ENCODE measurements around the gene CDH4.

The CDH4 gene

DNA sequence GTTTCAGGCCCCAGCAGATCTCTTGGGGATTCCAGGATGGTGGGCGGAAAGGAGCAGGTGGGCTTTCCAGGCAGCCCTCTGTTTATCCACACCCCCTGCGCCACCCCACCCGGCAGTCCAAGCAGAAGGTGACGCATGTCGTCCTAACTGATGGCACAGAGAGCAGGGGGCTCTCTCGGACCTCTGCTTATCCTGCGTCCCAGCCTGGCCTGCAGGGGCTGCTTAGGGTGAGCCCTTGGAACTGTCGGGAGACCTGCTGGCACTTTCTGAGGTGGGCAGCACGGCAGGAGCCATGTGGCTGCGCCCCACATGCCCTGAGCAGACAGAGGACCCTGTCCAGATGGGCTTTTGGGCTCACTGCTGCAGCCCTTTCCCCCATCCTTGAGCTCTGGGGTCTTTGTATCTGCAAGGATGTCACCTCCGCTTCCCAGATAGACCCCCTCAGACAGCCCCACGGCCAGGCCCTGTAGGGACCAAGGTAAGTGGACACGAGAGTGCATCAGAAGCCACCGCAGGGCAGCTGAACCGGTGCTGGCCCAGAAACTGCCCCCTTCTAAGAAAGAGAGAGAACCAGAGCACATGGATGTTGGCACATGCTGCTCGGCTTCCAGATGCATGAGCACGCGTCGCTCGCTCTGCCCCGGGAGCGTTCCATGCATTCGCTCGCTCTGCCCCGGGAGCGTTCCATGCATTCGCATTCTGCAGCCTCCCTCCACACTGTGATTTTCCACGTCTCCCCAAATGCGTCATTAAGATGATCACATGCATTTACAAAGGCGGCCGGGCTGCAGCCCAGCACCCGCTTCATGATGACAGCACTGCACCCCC lies 566.9 kb downstream of the CDH4 start:
- no peak for DNase-seq

DNA sequence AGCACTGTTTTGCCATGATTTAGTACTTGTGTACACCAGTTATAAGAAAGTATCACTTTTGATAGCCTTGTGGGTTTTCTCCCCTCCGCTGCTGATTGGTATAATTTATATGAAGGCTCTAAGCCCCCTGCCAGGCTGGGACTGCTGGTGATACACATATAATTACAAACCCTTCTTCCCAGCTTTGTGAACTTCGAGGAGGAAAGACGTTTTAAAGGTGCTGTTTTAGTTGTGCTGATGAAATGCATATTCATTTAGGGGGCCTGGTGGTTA lies 567.4 kb downstream of the CDH4 start:
- no peak for DNase-seq

DNA sequence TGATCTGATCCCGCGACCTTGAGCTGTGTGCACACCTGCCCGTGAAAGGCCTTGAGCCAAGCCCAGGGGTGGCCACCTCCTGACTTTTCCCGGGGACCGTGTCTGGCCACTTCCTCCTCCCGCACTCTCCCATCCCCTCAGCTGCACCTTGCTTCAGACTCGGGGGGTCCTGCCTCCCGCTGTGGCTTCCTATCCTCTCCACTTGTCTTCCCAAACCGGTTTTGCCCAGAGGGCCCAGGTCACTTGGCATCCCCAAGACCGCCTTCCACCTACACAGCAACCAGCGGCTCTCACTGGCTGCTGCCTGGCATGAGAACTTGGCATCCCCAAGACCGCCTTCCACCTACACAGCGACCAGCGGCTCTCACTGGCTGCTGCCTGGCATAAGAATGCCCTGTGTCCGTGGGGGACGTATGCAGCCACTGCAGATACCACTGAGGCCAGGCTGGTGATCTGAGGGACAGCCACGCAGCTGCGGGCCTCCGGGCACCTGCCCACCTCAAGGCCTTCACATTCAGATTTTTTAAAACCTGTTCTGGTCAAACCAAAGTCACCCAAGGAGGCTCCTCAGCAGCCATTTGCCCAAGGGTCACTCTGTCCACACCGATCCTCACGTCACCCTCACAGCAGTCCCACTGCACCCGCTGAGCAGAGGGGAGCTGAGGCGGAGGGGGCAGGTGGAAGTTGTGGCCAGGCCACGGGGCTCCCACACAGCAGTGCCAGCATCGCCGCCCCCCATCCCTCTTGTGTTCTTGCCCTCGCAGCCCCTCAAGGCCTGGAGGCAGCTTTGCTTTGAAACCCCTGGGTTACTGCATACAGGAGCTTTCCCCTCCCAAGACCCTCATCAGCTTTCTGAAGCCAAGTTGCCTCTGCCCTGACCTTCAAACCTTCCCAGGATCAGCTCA lies 568.1 kb downstream of the CDH4 start:
- DNase-seq: no peak

DNA sequence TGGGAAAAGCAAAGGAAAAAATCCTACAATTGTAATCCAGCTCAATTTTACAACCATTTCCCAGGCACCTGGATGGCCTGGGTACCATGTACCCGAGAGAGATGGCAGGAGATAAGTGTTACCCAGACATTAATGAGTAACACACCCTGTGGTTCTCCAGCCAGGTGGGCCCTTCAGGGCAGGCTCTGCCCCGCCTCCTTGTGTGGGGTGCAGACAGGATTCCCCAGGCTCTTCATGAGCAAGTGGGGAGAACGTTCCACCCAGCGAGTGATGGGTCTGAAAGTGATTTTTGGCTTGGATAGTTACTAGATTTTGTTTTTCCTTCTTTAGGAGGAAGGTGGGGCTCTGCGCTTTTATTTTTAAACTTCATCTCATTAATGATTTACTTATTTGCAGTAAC lies 569.7 kb downstream of the CDH4 start:
- no peak for DNase-seq

DNA sequence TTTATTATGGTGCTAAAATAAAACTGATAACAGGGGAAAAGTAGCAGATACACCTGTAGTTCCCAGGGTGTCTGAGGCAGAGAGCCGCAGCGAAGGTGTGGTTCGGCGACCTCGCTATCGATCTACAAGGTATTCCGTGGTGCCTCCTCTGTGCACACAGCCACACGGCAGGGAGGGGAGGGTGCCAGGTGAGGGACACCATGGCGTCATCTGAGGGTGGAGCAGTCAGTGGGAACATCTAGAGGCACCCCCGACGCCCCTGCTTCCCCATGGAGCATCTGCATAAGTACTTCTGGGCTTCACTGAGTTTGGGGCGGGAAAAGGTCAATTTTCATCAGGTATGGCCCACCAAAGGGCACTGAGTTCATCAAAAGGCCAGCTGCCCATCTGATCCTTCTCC lies 570.3 kb downstream of the CDH4 start:
- DNase-seq: no peak

DNA sequence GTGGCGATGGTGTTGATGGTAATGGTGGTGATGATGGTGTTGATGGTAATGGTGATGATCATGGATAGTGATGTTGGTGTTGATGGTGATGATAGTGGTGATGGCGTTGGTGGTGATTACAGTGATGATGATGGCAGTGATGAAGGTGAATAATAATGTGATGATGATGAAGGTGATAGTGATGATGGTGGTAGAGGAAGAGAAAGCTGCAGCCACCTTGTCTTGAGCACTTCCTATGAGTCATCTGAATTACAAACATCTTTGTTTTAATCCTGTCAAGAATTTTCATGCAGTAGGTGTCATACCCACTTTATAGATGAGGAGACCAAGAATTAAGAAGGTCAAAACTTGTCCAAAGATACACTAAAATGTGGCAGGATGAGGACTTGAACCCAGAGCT lies 571.2 kb downstream of the CDH4 start:
- DNase-seq: no peak

DNA sequence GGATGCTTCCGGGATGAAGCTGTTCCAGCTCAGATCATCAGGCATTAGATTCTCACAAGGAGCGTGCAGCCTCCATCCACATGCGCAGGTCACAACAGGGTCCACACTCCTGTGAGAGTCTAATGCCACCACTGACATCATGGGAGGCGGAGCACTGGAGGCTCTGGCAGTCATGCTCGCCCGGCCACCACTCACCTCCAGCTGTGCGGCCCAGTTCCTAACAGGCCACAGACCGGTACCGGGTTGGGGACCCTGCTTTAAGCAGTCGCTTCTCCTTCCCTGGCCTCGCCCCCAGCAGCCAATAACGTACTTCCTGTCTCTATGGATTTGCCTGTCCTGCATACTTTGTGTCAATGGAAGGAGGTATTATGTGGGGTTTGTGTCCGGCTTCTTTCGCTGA lies 576.8 kb downstream of the CDH4 start:
- no peak for DNase-seq

DNA sequence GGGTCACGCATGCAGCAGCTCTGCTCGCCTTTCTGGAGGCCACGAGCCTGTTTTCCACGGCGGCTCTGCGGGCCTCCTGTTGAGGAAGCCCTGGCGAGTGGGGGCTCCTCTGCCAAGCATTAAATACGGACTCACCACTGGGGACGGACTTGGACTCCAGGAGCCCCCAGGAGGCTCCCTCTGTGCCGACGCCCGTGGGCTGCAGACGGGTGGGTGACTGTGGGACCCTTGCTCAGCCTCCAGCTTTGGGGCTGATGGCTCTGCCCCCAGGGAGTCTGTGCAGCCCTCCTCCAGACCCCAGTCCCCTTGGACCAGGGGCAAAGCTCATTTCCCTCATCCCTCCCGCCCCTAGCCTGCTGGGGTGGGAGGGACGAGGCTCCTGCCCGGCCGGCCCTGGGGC lies 577.5 kb downstream of the CDH4 start:
- DNase-seq: no peak

DNA sequence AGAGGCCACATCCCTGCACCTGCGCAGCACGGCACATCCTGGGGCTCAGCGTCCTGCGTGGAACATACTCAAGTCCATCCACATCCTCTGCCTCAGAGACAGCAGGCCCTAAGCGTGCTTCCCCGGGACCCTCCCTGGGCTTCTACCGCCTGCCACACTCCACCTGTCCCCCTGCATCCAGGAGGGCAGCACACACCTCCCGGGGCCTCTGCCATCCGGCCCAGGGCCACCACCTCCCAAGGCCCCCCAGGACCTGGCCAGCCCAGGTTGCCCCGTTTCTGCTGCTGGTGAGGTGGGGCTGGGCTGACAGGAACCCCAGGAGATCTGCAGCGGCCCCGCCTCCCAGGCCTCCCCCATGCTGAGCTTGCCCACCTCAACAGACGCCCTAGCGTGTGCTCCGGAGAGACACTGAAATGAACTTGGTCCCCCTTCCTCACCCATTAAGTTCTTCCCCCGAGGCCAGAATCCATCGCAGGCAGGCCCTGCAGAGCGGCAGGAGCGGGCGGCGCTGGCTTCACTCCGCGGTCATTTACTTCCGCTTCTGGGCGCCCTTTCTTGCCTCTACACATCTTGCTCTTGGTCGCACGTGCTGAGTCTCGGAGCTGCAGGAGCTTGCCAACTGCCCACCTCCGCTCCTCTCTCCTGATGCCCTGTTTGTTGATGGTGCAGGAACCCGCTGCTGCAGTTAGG lies 578.3 kb downstream of the CDH4 start:
- DNase-seq: no peak

DNA sequence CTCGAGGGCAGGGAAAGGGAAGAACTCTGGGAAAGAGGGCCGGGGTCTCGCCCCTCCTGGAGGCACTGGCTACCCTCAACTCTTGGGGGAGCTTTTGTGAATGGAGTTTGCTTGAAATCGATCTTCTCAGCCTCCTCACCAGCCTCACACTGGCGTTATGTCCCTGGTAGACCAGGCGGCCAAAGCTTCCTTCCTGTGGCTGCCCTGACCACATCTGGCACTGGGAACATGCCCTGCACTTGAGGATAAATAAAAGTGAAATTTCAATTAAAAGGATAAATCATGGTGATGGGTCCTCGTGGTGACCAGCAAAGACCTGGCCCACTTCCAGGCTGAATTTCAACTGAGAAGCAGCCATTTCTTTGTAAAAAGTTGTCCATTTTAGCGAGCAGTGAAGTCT lies 578.9 kb downstream of the CDH4 start:
- no peak for DNase-seq

DNA sequence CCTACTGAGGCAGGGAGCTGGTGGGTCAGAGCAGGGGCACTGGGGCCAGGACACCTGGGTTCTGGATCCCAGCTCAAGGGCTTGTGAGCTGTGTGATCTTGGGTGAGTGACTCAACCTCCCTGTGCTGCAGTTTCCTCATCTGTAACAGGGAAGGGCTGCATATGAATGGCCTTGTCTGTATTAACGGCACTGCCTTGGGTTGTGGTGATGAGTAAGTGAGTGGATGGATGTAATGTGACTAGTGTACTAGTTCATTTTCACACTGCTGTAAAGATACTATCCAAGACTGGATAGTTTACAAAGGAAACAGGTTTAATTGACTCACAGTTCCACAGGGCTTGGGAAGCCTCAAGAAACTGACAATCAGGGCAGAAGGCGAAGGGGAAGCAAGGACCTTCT lies 580.1 kb downstream of the CDH4 start:
- no peak for DNase-seq

DNA sequence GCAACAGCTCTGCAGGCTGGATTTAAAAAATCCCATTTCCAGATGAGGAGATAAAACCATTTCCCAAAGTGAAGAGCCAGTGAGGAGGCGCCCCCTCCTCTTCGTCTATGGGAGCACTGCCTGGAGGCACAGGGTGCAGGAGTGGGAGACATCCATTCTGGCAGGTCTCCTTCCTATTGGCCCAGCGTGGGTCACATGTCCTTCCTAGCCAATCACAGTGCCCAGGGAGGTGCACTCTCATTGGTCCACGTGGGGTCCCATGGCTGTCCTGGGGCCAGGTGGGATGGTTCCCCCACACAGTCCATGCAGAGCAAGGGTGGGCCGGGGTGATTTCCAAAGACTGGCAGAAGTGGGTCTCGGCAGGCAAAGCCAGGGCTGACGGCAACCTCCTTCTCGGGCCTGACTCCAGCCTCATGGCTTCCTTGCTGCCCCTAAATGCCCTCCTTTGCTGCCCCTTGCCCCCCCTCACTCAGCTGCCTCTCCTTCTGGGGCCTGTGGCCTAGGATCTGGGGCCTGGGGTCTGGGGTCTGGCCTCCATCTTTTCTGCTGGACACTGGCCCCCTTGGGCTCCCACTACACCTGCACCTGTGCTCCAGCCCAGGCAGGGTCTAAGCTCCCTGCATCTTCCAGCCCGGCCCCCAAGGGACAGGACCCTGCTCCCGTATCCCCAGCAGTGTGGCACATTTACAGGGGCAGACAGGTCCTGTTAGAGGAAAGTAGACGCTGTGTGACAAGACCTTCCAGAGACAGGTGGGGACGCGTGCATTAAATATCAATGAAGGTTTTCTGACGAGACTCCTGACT lies 581.9 kb downstream of the CDH4 start:
- DNase-seq: no peak

DNA sequence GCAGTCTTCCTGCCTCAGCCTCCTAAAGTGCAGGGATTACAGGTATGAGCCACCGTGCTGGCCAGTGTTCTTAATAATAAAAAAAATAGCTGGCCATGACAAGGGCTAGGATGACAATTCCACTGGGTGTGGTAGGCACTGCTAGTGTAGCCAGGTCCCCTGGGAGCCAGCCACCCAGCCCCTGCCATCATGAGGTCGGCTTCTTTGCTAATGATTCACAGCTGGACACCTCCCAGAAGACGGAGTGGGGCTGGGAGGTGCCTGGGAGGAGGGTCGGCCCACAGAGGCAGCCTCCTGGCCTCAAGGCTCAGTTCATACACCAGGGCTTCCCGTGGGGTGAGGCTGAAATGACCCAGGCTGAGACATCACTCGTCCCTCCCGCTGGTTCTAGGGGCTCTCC lies 583.2 kb downstream of the CDH4 start:
- no peak for DNase-seq

DNA sequence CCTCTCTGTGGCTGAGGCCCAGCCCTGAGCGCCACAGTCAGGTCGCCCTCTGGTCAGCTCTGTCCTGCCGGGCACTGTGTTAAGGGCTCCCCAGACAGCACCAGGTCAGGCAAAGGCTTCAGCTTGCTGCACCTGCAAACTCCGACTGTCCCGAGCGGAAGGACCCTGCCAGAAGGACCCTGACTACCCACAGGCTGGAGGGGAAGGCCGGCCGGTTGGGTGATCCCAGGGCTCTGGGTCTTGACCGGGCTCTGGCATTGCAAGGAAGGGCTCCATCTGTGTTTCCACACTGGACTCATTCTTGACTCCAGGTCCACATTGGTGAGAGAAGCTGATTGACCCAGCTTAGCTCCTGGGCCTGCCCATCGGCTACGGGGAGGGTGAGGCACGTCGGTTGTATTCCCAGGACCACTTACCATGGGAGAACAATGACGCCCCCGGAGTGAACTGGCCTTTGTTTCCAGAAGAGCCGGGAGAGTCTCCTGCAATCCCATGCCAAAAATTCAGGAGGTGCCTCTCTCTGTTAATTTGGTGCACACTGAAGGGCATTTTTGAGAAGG lies 583.8 kb downstream of the CDH4 start:
- no peak for DNase-seq

DNA sequence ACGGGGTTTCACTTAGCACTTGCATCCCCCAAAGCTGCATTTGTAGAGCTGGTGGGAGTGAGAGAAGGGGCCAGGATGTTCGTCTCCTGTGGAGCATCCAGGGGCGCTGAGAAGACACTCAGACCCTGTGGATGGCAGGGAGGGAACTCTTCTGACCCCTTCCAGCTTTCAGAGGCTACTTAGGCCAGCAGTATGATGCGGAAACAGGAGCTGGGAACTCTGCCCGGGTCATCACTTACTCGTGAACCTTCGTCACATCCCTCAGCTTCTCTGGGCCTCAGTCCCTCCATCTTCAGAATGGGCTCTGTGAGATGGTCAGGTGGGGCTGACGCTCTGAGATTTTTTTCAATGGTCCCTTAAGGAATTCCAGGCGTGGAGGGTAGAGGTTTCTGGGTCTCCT lies 585.1 kb downstream of the CDH4 start:
- no peak for DNase-seq

DNA sequence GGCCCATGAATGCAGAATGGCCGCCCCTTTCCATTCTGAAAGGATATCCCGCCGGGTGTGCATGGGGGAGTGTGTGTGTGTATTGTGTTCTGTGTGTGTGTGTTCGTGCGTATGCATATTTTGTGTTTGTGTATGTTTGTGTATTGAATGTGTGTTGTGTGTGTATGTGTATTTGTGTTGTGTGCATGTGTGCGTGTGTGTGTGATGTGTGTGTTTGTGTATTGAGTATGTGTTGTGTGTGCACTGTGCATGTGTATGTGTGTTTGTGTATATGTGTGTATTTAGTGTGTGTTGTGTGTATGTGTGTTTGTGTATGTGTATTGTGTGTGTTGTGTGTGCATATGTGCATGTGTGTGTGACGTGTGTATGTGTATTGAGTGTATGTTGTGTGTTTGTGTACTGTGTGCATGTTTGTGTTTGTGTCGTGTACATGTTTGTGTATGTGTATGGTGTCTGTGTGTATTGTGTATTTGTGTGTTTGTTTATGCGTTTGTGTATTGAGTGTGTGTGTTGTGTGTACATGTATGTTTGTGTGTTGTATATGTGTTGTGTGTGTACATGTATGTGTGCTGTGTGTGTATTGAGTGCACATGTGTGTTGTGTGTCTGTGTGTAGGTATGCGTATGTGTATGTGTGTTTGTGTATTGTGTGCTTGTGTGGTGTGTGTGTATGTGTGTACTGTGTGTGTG lies 587.3 kb downstream of the CDH4 start:
- DNase-seq: no peak

DNA sequence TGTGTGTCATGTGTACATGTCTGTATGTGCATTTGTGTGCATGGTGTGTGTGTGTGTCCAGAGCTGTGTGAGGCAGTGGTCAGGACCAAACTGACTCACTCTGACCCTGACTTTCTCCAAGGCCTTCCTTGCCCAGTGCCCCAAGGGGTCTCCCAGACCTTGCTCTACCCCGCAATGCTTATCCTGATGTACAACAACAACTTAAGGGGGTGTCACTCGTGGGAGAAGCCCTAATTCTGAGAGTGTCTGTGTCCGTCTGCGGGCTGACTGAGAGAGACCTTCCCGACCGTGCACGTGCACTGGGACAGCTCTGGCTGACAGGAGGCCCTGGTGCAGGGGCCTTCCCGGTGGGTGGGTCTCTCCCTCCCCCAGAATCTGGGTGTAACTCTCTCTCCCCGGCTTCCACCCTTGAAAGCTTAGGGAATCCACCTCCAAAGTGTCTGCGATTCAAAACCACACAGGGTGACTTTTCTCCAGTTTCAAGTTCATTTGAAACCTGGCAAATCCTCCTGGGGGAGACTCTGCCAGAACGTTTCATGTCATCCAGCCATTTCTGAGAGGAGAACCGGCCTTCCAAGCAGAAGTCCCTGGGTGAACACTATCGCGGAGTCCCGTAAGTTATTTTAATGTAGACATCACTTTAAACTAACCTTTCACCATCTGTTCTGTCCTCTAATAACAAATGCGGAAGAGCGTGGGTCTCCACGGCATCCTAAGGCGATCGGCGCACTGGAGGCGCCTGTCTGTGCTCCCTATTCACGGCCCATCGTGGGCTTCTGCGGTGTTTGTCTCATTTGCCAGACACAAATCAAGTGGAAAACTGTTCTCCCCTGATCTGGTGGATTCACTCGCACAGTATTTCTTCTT lies 588.1 kb downstream of the CDH4 start:
- no peak for DNase-seq

DNA sequence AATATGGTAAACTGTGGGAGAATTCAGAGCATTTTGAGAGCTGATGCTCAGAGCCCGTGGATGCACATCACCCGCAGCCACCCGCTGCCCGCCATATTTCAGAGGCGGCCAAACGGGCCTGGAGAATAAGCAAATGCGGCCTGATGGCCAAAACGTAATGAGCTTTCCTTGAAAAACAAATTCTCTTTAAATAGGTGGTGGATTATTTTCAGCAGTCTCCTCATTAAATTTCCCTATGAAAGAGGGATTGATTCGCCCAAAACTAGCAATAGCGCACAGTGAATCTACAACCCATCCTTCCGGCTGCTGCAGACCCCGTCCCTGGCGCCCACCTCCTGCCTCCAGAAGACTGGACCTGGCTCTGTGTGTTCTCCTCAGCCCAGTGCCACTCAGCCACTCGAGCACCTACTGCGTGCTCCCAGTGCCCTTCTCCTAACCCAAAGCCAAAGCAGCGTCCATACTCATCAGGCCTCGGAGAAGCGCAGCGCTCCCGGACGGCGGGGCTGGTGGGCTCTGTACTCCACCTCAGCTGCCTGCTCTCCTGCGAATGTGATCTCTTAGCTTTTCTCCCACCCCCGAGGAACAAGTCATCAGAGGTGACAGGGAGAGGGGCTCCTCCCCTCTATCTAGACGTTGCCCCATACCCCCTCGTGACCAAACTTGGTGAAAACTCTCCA lies 588.9 kb downstream of the CDH4 start:
- no peak for DNase-seq

DNA sequence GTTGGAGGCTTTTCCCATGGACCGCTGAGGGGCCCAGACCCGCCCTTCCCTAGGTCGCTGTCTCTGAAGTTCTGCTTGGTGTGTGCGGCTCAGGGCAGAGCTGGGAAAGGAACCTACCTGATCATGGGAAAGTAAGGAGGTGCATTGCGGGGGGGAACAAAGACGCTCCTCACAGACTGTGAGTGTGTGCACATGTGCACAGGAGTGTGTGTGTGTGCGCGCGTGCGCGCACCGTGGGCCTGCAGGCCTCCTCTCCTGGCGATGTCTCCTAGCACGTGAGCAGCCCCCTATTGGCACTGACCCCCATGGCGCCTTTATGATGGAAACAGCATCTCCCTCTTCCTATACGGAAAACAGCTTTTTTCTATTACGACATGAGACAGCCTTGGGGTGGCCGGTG lies 589.5 kb downstream of the CDH4 start:
- DNase-seq: no peak

DNA sequence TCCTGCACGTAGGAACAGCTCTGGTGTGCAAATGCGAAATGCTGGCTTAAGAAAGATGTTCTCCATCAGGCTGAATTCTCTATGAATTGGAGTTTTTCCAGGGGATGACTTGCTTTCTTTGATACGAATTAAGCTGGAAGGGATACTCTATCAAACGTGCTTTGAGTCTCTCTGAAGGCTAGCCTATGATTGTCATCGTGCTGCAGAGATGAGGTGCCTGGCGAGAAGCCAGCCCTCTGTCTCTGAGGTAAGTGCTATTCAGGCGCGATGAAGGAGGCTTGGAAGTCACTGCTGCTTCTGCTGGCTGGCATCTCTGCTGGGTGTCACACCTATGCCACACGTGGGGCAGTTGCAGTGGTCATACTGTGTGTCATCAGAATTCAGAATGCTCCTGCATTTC lies 589.9 kb downstream of the CDH4 start:
- DNase-seq: peak; percentile 58

DNA sequence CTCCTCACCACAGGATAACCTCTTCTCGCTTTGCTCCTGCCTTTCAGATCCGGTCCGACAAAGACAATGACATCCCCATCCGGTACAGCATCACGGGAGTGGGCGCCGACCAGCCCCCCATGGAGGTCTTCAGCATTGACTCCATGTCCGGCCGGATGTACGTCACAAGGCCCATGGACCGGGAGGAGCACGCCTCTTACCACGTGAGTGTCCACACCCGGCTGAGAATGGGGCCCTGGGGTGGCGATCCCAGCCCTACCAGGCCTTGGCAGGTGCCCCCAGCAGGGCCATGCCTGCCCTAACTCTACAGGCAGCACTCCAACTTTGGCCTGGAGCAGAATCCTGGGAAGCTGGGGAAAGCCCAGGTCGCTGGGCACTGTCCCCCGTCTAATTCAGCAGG lies 592.6 kb downstream of the CDH4 start:
- no peak for DNase-seq

Measured in NCI-H1105 (cell line).